GM10248 (cell line): Measurements from ENCODE around the gene TRIM52.

Source experiments
- CTCF ChIA-PET: fragments of 300-600 bp; sonication (Branson Sonifier 250); formaldehyde crosslinking; extraction: SDS; loops from one replicate; lab custom pipeline; 2021; ENCODE audit warnings: antibody characterized with exemption; lab: Yijun Ruan, JAX
- POLR2A ChIA-PET: fragments of 350-650 bp; sonication (Branson Sonifier 250); formaldehyde crosslinking; extraction: SDS; loops from one replicate; lab custom pipeline; 2020; ENCODE audit warnings: antibody characterized with exemption; lab: Yijun Ruan, JAX
- DNase-seq: peaks from one replicate; pipeline ENCODE4 v3.0.0; 2012; ENCODE audit errors: extremely low spot score
- TF ChIP-seq, protein P1 (sequence below): IDR thresholded peaks from 2 replicates; pipeline ENCODE4 v1.5.1; 2012; ENCODE audit warnings: mild to moderate bottlenecking, low read depth; ENCODE audit errors: extremely low read depth, missing control alignments, control extremely low read depth

The TRIM52 gene

GRCh38 chr5:181224390-181225229 lies 36.3 kb downstream of the TRIM52 start:
- TF ChIP-seq, protein P1, sequence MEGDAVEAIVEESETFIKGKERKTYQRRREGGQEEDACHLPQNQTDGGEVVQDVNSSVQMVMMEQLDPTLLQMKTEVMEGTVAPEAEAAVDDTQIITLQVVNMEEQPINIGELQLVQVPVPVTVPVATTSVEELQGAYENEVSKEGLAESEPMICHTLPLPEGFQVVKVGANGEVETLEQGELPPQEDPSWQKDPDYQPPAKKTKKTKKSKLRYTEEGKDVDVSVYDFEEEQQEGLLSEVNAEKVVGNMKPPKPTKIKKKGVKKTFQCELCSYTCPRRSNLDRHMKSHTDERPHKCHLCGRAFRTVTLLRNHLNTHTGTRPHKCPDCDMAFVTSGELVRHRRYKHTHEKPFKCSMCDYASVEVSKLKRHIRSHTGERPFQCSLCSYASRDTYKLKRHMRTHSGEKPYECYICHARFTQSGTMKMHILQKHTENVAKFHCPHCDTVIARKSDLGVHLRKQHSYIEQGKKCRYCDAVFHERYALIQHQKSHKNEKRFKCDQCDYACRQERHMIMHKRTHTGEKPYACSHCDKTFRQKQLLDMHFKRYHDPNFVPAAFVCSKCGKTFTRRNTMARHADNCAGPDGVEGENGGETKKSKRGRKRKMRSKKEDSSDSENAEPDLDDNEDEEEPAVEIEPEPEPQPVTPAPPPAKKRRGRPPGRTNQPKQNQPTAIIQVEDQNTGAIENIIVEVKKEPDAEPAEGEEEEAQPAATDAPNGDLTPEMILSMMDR: no peak
- CTCF ChIA-PET: interaction anchor here (1.0 to 1.2 kb wide), 4 partner anchors 24 to 35 kb away, joined by 3 read pairs; no protein-coding TSS in a partner anchor
- POLR2A ChIA-PET: interaction anchor here (0.5 to 2.3 kb wide), 4 partner anchors 10 to 26 kb away, joined by 3 to 15 read pairs (median 7); partner anchors contain the start of gene RACK1
- no peak for DNase-seq

- ChIA-PET POLR2A (interaction anchor here (0.5 to 2.6 kb wide), 5 partner anchors 11 to 32 kb away, joined by 3 to 15 read pairs (median 7); partner anchors contain the start of gene RACK1), CTCF (interaction anchor here (1.0 to 1.1 kb wide), 3 partner anchors 11 to 36 kb away, joined by 3 read pairs; no protein-coding TSS in a partner anchor)
- no peak for DNase-seq
- TF ChIP-seq, protein P1: no peak
Observed at GRCh38 chr5:181223729-181224389, 37.1 kb downstream of the TRIM52 start.

- ChIA-PET CTCF (interaction anchor here (1.0 to 1.9 kb wide), 5 partner anchors 12 to 41 kb away, joined by 3 to 7 read pairs (median 4); no protein-coding TSS in a partner anchor), POLR2A (interaction anchor here (2.0 to 2.6 kb wide), 3 partner anchors 12 to 32 kb away, joined by 7 to 15 read pairs (median 10); no protein-coding TSS in a partner anchor)
- peak; percentile 90 for DNase-seq
- TF ChIP-seq, protein P1: no peak
Observed at GRCh38 chr5:181223058-181223728, 37.8 kb downstream of the TRIM52 start, which contains the start of gene TRIM41. Gene TRIM41 (plus strand): TSS chr5:181223281. CDS start chr5:181224000, 719 bp downstream.

GRCh38 chr5:181222630-181223057 lies 38.3 kb downstream of the TRIM52 start:
- TF ChIP-seq, protein P1: no peak
- ChIA-PET POLR2A (interaction anchor here (0.5 to 2.6 kb wide), 3 partner anchors 12 to 35 kb away, joined by 4 to 15 read pairs (median 7); no protein-coding TSS in a partner anchor), CTCF (interaction anchor here (1.0 to 1.9 kb wide), 4 partner anchors 16 to 59 kb away, joined by 4 to 7 read pairs (median 4); no protein-coding TSS in a partner anchor)
- no peak for DNase-seq

- CTCF ChIA-PET: interaction anchor here (1.0 to 1.9 kb wide), 4 partner anchors 15 to 58 kb away, joined by 4 to 7 read pairs (median 4); no protein-coding TSS in a partner anchor
- TF ChIP-seq, protein P1: no peak
- POLR2A ChIA-PET: interaction anchor here (0.5 to 2.6 kb wide), 2 partner anchors 30 to 34 kb away, joined by 4 to 7 read pairs; no protein-coding TSS in a partner anchor
- DNase-seq: peak; percentile 69
Observed at GRCh38 chr5:181221792-181222629, 38.9 kb downstream of the TRIM52 start.
